Esophagus (tissue), 2 donors: ENCODE measurements around the gene HNRNPA1L2. TPM values are rescaled to one million over a fixed set of nuclear protein-coding genes. Genes with fewer than 3 reads are reported as not detected.
"Not testable (repeated sequence)": the region's sequence is repeated elsewhere in the genome, so short reads cannot be mapped to it uniquely, and the experiment has no call there.

ENCODE experiments used
- H3K27ac ChIP-seq, 2 donors: one replicate each; pipeline ENCODE4 v1.5.1; 2013; ENCODE audit warnings: low read depth in 2 of 2, mild to moderate bottlenecking in 2 of 2, inconsistent platforms in 1 of 2, low read length in 1 of 2, moderate library complexity in 1 of 2
- H3K27me3 ChIP-seq, 2 donors: one replicate each; pipeline ENCODE4 v1.6.1; 2013; ENCODE audit warnings: low read length in 2 of 2, control low read depth in 1 of 2, mild to moderate bottlenecking in 1 of 2; ENCODE audit not compliant: insufficient read depth in 2 of 2, control insufficient read depth in 1 of 2
- H3K36me3 ChIP-seq, 2 donors: one replicate each; pipeline ENCODE4 v1.6.1; 2013; ENCODE audit warnings: low read length in 1 of 2; ENCODE audit not compliant: control insufficient read depth in 2 of 2, insufficient read depth in 2 of 2
- H3K4me1 ChIP-seq, 2 donors: one replicate each; pipeline ENCODE4 v1.6.1; 2013; ENCODE audit warnings: low read length in 1 of 2; ENCODE audit not compliant: control insufficient read depth in 2 of 2, insufficient read depth in 2 of 2
- H3K4me3 ChIP-seq, 2 donors: one replicate each; pipeline ENCODE4 v1.5.1; 2013; ENCODE audit warnings: low read length in 2 of 2, mild to moderate bottlenecking in 2 of 2, low read depth in 1 of 2, moderate library complexity in 1 of 2
- H3K9me3 ChIP-seq, 2 donors: one replicate each; pipeline ENCODE4 v1.6.1; 2013; ENCODE audit warnings: mild to moderate bottlenecking in 2 of 2, low read depth in 1 of 2, low read length in 1 of 2, moderate library complexity in 1 of 2; ENCODE audit not compliant: control insufficient read depth in 2 of 2, insufficient read depth in 1 of 2
- WGBS, 2 donors: extraction: QIAGEN DNeasy Blood & Tissue Kit; methylation state at CpG; one replicate each; pipeline ENCODE4 v1.1.7; 2013; 5-methylcytosine and 5-hydroxymethylcytosine counted together
- polyA plus RNA-seq, 2 donors: library from polyadenylated mRNA; stranded (reverse); fragments of 200-250 nt; gene quantifications; one replicate each; pipeline ENCODE4 v1.2.3, GENCODE V29; 2013
- donor health status: healthy with polysubstance abuse.
- donor health status: Bipolar disorder and iron deficiency.

Gene HNRNPA1L2
- polyA plus RNA-seq, 2 donors, result 5.3 to 8.9 TPM

DNA sequence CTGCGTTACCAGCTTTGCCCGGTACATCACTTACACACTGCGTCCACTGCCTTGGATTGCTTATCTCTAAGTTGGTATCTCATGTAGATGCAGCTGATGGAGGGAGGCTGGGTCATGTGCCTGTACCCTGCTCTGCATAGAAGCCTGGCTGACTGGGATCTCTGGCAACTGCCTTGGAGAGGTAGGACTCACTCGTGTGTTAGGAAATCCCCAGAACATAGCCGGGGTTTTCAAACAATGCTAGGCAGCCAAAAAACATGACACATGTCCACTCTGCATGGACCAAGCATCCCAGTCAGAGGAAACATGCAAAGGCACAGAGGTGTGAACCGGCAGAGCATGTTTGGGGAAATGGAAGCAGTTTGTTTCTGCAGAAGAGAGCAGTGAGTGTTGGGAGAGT is 36.1 kb upstream of the HNRNPA1L2 start:
- H3K9me3 ChIP-seq, H3K4me3 ChIP-seq, H3K27ac ChIP-seq, H3K4me1 ChIP-seq, H3K27me3 ChIP-seq, H3K36me3 ChIP-seq: not testable (repeated sequence)
- 72 to 74% methylated on average over 6 of the region's 6 CpGs for WGBS, 2 donors

DNA sequence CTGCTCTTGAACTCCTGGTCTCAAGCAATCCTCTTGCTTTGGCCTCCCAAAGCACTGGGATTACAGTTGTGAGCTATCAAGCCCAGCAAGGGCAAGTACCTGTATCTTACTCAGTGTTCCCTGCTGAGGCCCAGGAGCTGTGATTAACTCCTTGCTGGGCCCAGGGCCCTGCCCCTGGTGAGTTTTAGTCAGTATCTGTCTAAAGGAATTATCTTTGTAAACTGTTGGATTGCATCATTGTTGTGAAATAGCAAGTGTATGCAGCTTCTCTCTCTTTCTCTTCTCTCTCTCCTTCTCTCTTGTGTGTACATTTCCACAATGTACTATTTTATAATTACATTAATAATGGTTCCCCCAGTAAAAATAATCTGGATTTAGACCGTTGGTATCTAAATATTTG is 35.4 kb upstream of the HNRNPA1L2 start:
- not testable (repeated sequence) for H3K9me3 ChIP-seq, H3K4me3 ChIP-seq, H3K36me3 ChIP-seq, H3K4me1 ChIP-seq, H3K27me3 ChIP-seq, H3K27ac ChIP-seq
- 27 to 29% methylated on average over 1 of the region's 1 CpG for WGBS, 2 donors

DNA sequence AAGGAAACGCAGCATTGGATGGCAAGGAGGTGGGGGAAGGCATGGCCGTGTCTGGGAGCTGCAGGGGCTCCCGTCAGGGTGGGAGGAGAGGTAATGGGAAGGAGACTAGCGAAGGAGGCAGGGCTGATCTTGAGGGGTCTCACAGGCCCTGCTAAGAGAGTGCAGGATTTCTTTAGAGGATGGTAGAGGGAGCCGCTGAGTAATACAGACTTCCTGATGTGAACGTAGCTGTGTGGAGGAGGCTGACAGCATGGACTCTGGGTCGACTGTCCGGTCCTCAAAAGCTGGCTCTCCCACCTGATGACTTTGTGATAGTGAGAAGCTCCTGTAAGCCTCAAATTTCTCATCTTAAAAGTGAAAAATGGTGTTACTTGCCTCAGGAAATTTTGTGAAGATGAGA is 34.0 kb upstream of the HNRNPA1L2 start:
- not testable (repeated sequence) for H3K27ac ChIP-seq, H3K27me3 ChIP-seq, H3K4me1 ChIP-seq, H3K9me3 ChIP-seq, H3K36me3 ChIP-seq, H3K4me3 ChIP-seq
- 45 to 46% methylated on average over 8 of the region's 8 CpGs for WGBS, 2 donors

DNA sequence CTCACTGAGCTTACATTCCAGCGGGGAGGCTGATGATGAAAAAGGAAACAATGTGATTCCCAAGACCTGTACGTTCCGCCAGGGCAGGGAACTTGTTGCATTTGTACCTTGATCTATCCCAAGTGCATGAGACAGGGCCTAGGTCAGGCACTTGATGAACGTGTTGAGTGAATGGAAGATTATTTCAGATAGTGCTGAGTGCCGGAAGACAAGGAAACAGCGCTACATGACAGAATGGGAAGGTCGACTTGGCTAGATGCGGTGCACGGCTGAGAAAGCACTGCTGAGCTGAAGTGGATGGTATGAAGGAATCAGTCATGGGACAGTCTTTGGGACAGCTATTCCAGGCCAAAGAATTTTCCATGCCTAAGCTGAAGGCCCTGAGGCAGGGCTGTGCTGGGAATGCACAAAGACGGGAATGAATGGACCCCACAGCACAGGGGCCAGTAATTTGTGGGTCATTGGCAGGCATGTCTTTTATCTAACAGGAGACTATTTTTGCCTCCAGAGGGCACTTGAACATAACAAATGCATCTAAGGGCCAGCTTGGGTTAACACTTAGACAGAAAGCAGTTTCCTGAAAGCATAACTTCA is 33.1 kb upstream of the HNRNPA1L2 start:
- not testable (repeated sequence) for H3K36me3 ChIP-seq, H3K27me3 ChIP-seq, H3K27ac ChIP-seq, H3K4me1 ChIP-seq, H3K9me3 ChIP-seq, H3K4me3 ChIP-seq
- WGBS, 2 donors, result 54 to 67% methylated on average over 10 of the region's 10 CpGs

DNA sequence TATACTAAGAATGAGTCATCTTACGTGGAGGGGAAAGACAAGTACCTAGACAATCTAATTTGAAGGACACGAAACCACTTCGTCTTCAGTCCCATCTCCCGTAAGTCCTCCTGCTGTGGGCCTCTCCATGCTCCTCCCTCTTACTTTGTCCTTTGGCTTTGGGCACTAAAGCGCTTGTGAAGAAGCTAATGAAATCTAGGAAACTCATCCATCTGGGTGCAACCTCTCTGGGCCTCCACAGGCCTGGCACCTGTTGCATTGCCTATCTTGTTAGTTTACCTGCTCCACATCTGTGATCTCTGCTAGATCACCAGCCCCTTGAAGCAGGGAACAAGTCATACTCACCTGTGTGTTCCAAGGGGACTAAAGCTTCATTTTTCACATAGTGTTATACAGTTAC is 32.1 kb upstream of the HNRNPA1L2 start:
- not testable (repeated sequence) for H3K9me3 ChIP-seq, H3K27me3 ChIP-seq, H3K27ac ChIP-seq, H3K36me3 ChIP-seq, H3K4me1 ChIP-seq, H3K4me3 ChIP-seq
- 87 to 91% methylated on average over 5 of the region's 5 CpGs for WGBS, 2 donors

DNA sequence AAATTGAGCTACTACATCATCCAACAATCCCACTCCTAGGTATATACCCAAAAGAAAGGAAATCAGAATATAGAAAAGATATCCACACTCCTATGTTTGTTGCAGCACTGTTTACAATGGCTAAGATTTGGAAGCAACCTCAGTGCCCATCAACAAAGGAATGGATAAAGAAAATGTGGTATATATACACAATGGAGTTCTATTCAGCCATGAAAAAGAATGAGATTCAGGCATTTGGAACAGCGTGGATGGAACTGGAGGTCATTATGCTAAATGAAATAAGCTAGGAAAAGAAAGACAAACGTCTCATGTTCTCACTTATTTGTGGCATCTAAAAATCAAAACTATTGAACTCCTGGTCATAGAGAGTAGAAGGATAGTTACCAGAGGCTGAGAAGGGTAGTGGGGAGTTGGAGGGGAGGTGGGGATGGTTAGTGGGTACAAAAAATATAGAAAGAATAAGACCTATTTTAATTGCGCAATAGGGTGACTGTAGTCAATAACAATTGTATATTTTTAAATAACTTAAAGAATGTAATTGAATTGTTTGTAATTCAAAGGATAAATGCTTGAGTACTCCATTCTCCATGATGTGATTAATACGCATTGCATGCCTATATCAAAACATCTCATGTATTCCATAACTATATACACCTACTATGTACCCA is 27.0 kb upstream of the HNRNPA1L2 start:
- Histone ChIP-seq H3K36me3 (no peaks in the 10 kb centered on the region), H3K4me1 (no peaks in the 10 kb centered on the region), H3K9me3 (no peaks in the 10 kb centered on the region), H3K4me3 (no peak overlapping the region), H3K27me3 (no peaks in the 10 kb centered on the region), H3K27ac (no peak overlapping the region)
- 94 to 95% methylated on average over 4 of the region's 4 CpGs for WGBS, 2 donors

DNA sequence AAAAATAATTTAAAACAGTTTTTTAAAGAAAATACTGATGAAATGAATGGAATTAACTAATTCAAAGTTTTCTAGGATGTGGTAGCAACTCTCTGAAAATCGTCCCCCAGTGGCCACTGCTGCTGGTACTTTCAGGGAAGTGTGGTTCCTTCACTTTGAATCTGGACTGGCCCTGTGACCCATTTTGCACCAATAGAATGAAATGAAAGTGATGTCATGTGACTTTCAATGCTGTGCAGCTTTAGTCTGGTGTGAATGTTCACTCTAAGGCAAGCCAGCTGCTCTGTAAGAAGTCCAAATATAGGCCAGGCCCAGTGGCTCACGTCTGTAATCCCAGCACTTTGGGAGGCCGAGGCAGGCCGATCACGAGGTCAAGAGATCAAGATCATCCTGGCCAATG is 26.4 kb upstream of the HNRNPA1L2 start:
- no peak overlapping the region for H3K4me3 ChIP-seq
- H3K27ac ChIP-seq, result no peak overlapping the region
- WGBS, 2 donors, result 85 to 86% methylated on average over 5 of the region's 5 CpGs
- no peaks in the 10 kb centered on the region for H3K9me3 ChIP-seq
- H3K27me3 ChIP-seq, result no peaks in the 10 kb centered on the region
- no peaks in the 10 kb centered on the region for H3K36me3 ChIP-seq
- no peaks in the 10 kb centered on the region for H3K4me1 ChIP-seq

DNA sequence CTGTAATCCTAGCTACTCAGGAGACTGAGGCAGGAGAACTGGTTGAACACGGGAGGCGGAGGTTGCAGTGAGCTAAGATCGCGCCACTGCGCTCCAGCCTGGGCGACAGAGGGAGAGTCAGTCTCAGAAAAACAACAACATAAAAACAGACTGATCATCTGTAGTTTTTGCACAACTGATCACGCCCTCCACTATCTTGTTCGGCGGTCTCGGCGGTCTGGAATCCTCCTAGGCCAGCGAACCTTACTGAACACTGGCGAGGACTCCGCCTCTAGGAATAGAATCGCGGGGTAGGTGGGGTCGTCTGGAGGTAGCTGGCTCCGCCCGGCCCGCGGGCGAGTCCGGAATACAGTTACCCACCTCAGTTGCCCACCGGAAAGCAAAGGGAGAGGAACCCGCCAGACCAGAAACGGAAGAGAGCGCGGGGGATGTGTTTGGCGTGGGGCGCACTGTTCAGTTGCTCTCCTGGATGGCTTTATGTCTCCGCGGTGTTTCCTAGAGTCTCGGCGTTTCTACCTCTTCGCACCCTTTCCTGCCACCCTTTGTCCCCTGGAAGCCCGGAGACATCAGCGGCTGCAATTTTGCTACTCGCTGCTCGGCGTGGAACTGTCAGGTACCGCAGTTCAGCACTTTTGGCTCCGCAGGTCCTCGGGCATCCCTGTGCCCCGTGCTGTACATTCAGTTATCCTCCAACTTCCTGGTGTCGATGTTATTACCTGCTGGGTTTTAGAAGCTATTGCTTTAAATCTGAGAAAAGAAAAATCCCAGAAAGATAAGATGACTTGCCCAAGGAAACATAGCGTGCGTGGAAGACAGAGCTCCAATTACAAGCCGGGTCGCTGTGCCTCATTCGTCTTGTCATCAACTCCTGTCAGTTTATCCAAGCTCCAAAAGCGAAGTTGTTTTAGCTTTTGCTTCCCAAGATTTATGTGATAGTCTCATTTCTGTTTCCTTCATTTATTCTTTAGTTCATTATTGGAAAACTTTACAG is 24.9 kb upstream of the HNRNPA1L2 start:
- Histone ChIP-seq H3K27ac (peak overlapping the region; percentile 76 to 88), H3K4me3 (peak overlapping the region; percentile 76 to 77), H3K4me1 (no peaks in the 10 kb centered on the region), H3K36me3 (no peaks in the 10 kb centered on the region), H3K9me3 (no peaks in the 10 kb centered on the region), H3K27me3 (no peaks in the 10 kb centered on the region)
- WGBS, 2 donors, result 0 to 1% methylated on average over 51 of the region's 51 CpGs

DNA sequence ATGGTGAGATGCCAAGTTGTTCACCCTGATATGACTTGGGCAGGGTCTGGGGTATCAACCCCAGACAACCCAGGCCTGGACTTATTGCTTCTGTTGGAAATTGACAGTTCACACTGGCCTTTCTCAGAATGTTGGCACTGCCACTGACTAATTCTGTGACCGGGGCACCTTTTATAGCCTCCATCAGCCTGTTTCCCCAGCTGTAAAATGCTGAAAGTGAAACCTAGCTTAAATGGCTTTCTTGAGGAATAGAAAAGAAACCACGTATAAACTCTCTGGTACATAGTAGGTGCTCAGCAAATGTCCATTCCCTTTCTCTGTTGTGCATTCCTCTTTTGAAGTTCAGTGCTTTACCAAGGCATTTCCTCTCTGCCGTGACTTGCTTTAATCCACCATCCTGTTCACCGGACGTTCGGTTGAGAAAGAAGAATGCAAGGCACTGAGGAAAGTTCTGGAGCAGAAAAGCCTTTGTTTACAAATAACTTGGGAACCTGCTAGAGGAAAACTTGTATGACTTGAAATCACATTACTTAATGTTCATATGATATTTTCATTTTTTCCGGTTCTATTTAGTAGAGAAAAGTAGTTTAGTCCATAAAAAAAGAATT is 11.0 kb upstream of the HNRNPA1L2 start:
- H3K4me3 ChIP-seq, H3K9me3 ChIP-seq, H3K27ac ChIP-seq, H3K36me3 ChIP-seq, H3K4me1 ChIP-seq, H3K27me3 ChIP-seq: not testable (repeated sequence)
- 60 to 69% methylated on average over 7 of the region's 7 CpGs for WGBS, 2 donors
